Uterus (tissue), 4 donors: ENCODE results near the gene TSKS. TPM values are rescaled to one million over a fixed set of nuclear protein-coding genes. Genes with fewer than 3 reads are reported as not detected.

Source experiments
- DNase-seq, 2 donors: peaks; one replicate each; pipeline ENCODE4 v3.0.0-alpha.2; 2019 to 2020
- H3K27ac ChIP-seq, 2 donors: fragments of 200-600 bp; sonication (generic); 1 replicate in 1 of 2; 2 replicates in 1 of 2; pipeline ENCODE4 v1.5.1; 2016 to 2018
- H3K27me3 ChIP-seq, 2 donors: fragments of 200-600 bp; sonication (generic); one replicate each; pipeline ENCODE4 v1.5.1; 2018 to 2019; ENCODE audit warnings: control low read depth in 1 of 2
- H3K36me3 ChIP-seq, 2 donors: fragments of 200-600 bp; sonication (generic); one replicate each; pipeline ENCODE4 v1.5.1; 2019; ENCODE audit warnings: control low read depth in 1 of 2
- H3K4me1 ChIP-seq, 2 donors: fragments of 200-600 bp; sonication (generic); one replicate each; pipeline ENCODE4 v1.5.1; 2018 to 2019; ENCODE audit warnings: control low read depth in 1 of 2
- H3K4me3 ChIP-seq, 2 donors: fragments of 200-600 bp; sonication (generic); 1 replicate in 1 of 2; 2 replicates in 1 of 2; pipeline ENCODE4 v1.5.1; 2018 to 2019; ENCODE audit warnings: mild to moderate bottlenecking in 1 of 2
- H3K9me3 ChIP-seq, 2 donors: fragments of 200-600 bp; sonication (generic); one replicate each; pipeline ENCODE4 v1.5.1; 2019; ENCODE audit warnings: control low read depth in 1 of 2
- POLR2A ChIP-seq, 2 donors: fragments of 450-650 bp; IDR thresholded peaks; one replicate each; pipeline ENCODE4 v1.6.1; 2016; ENCODE audit warnings: antibody characterized with exemption in 2 of 2, mild to moderate bottlenecking in 1 of 2, moderate library complexity in 1 of 2
- intact Hi-C: fragments of 100-400 bp; cut with DNase I; formaldehyde crosslinking; loops from one replicate; pipeline ENCODE4 v1.15.1; 2023; ENCODE audit warnings: low total_unique reads
- total RNA-seq, 4 donors: library from RNA; depleted of rRNA in 3 of 4; stranded (reverse); fragments of >200 nt in 3 of 4; gene quantifications; one replicate each; pipeline versions ENCODE4 v1.1.0 to v1.2.4, GENCODE V29; 2014 to 2023
- TF ChIP-seq, protein P1 (sequence below), 4 experiments: fragments of 200-600 bp in 2 of 4; fragments of 450-650 bp in 2 of 4; sonication (generic) in 2 of 4; IDR thresholded peaks; one replicate each; pipeline ENCODE4 v1.5.1; 2016 to 2019; ENCODE audit warnings: antibody characterized with exemption in 4 of 4, mild to moderate bottlenecking in 2 of 4, moderate library complexity in 1 of 4
- donor health status: DM: yes; HTN: yes; CAD: no.

Gene TSKS
- total RNA-seq, 4 donors from 2014 or later, result 0.28 to 1.9 TPM; not detected in 2

DNA sequence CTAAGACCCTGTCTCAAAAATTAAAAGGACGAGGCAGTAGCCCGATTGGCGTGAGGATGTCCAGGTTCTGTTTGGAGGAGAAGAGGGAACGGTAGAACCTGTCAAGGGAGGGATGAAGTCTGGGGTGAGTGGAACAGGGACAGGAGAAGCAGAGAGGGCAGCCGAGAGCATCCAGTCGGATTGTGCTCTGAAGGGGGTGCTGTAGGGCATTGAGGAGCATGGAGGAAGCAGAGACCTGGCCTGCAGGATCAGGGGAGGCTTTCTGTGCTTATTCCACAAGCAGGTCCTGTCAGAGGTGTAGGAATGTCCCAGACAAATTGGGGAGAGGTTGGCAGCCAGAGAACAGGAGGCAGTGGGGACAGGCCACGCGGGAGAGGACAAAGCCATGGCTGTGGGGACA lies 17.8 kb upstream of the TSKS start:
- Histone ChIP-seq H3K4me1 (no peaks in the 10 kb centered on the region), H3K36me3 (no peaks in the 10 kb centered on the region), H3K4me3 (no peak overlapping the region), H3K27ac (no peak overlapping the region), H3K27me3 (no peaks in the 10 kb centered on the region), H3K9me3 (no peaks in the 10 kb centered on the region)
- intact Hi-C loops, result no loop called here
- DNase-seq, result no peak
- TF ChIP-seq, protein P1, sequence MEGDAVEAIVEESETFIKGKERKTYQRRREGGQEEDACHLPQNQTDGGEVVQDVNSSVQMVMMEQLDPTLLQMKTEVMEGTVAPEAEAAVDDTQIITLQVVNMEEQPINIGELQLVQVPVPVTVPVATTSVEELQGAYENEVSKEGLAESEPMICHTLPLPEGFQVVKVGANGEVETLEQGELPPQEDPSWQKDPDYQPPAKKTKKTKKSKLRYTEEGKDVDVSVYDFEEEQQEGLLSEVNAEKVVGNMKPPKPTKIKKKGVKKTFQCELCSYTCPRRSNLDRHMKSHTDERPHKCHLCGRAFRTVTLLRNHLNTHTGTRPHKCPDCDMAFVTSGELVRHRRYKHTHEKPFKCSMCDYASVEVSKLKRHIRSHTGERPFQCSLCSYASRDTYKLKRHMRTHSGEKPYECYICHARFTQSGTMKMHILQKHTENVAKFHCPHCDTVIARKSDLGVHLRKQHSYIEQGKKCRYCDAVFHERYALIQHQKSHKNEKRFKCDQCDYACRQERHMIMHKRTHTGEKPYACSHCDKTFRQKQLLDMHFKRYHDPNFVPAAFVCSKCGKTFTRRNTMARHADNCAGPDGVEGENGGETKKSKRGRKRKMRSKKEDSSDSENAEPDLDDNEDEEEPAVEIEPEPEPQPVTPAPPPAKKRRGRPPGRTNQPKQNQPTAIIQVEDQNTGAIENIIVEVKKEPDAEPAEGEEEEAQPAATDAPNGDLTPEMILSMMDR (IDR thresholded peaks at IDR 0.05), result no peak
- no peak for TF ChIP-seq POLR2A (IDR thresholded peaks at IDR 0.05)

DNA sequence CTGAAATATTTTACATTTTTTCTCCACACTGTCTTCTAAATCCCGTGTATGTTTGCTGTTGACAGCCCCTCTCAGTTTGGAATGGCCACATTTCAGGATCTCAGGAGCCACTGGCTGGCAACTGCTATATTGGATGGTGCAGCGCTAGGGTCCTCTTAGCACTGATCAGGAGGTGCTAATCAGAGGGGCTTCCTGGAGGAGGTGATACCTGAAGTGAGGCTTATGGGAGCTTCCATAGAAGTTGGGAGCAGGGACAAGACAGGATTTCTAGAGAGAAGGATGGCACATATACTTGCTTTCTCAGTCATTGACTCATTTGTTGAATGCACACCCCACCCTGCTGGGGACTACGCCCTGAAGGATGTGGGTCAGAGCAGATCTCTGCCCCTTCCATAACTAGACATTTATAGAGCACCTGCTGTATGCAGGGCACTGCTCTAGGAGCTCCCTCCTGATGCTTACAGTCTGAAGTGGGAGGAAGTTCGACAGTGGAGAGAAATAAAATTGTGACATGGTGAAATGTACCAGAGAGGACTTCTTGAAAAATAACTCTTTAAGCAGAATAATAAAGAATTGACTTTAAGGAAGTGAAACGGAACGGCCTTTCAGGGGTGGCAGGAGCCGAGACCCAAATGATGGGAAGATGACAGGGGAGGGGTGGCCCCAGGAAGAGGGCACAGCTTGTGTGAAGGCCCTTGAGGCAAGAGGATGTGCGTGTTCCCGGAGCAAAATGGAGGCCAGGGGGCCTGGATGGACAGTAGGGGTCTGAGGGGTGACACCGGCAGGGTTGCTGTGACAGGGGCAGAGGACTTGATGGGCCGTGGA lies 16.8 kb upstream of the TSKS start:
- Histone ChIP-seq H3K27me3 (no peaks in the 10 kb centered on the region), H3K4me3 (no peak overlapping the region), H3K27ac (no peak overlapping the region), H3K4me1 (no peaks in the 10 kb centered on the region), H3K36me3 (no peaks in the 10 kb centered on the region), H3K9me3 (no peaks in the 10 kb centered on the region)
- DNase-seq, result no peak
- intact Hi-C loops, result no loop called here
- TF ChIP-seq POLR2A (IDR thresholded peaks at IDR 0.05), result no peak
- TF ChIP-seq, protein P1 (IDR thresholded peaks at IDR 0.05), result no peak

DNA sequence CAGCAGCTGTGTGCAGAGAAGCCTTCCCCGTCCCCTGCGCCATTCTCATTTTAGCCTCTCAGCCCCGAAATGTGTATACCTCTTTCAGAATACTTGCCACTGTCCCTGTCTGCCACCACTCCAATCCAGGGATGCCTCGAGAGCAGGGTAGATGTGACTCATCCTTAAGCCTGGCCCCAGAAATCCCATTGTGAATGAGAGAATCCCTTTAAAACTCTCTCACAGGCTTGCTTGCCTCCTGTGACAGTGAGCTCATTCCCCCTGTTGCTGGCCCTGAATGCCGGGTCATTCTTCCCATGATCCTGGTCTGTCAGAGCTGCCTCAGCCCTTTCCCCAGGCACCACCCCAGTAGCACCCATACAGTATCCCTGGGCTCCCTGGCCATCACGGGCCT lies 13.3 kb upstream of the TSKS start:
- Histone ChIP-seq H3K27me3 (no peaks in the 10 kb centered on the region), H3K9me3 (no peaks in the 10 kb centered on the region), H3K4me3 (no peak overlapping the region), H3K27ac (no peak overlapping the region), H3K4me1 (no peaks in the 10 kb centered on the region), H3K36me3 (no peaks in the 10 kb centered on the region)
- TF ChIP-seq, protein P1 (IDR thresholded peaks at IDR 0.05), result no peak
- TF ChIP-seq POLR2A (IDR thresholded peaks at IDR 0.05), result no peak
- intact Hi-C loops, result no loop called here
- DNase-seq, result no peak

DNA sequence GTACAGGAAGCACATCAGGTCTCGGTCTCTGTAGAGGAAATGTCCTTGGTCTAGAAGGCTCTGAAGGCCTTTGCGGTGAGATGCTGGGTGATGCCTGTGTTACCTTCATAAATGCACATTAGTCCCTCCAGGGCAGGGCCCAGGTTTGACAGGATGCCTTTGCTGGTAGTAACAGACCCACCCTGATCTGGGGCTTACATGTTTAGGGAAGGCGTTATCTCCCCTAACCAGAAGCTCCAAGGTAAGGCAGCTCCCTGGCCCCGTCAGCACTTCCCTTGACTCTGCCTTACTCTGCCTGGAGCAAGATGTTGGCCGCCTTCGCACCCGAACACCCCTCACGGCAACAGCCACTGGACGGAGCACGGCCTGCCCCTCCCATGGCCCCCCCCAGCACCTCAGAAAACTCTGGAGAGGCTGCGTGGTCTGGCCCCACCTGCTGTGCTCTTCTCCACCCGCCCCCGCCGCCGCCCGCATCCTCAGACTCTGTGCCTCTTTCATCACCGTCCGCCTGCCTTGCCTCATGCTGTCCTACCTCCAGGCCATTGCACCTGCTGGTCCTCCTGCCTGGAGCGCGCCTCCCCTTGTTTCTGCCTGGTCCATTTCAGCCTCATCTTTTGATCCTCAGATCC lies 12.8 kb upstream of the TSKS start:
- Histone ChIP-seq H3K4me3 (no peak overlapping the region), H3K4me1 (no peaks in the 10 kb centered on the region), H3K27ac (no peak overlapping the region), H3K27me3 (no peaks in the 10 kb centered on the region), H3K9me3 (no peaks in the 10 kb centered on the region), H3K36me3 (no peaks in the 10 kb centered on the region)
- intact Hi-C loops, result no loop called here
- no peak for TF ChIP-seq POLR2A (IDR thresholded peaks at IDR 0.05)
- no peak for DNase-seq

DNA sequence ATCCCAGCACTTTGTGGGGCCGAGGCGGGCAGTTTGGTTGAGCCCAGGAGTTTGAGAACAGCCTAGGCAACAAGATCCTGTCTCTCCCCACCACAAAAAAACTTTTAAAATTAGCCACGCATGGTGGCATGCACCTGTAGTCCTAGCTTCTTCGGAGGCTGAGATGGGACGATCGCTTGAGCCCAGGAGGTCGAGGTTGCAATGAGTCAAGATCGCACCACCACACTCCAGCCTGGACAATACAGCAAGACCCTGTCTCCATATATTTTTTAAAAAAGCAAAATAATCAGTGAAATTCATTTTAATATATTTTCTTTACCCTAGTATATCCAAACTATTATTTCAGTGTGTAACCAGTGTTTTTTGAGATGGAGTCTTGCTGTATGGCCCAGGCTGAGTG lies 11.9 kb upstream of the TSKS start:
- Histone ChIP-seq H3K4me3 (no peak overlapping the region), H3K36me3 (no peaks in the 10 kb centered on the region), H3K4me1 (no peaks in the 10 kb centered on the region), H3K27ac (no peak overlapping the region), H3K9me3 (no peaks in the 10 kb centered on the region), H3K27me3 (no peaks in the 10 kb centered on the region)
- intact Hi-C loops, result no loop called here
- TF ChIP-seq, protein P1 (IDR thresholded peaks at IDR 0.05), result no peak
- no peak for TF ChIP-seq POLR2A (IDR thresholded peaks at IDR 0.05)
- DNase-seq, result no peak
